Neural cell (in vitro differentiated cells): ENCODE data around the gene SYCP2.

ENCODE experiments used
- CTCF ChIP-seq: fragments of 450-650 bp; IDR thresholded peaks from 2 replicates; pipeline ENCODE4 v1.5.1; 2014; ENCODE audit warnings: antibody characterized with exemption, mild to moderate bottlenecking, moderate library complexity; ENCODE audit not compliant: poor library complexity, severe bottlenecking
- EP300 ChIP-seq: fragments of 450-650 bp; conservative IDR thresholded peaks from 2 replicates; pipeline ENCODE4 v1.6.1; 2014; ENCODE audit warnings: antibody characterized with exemption, mild to moderate bottlenecking, moderate library complexity; ENCODE audit not compliant: poor library complexity, severe bottlenecking
- EZH2 ChIP-seq: fragments of 200-600, 300-800 bp; shearing (Covaris generic), sonication (generic); IDR thresholded peaks from 2 replicates; pipeline ENCODE4 v1.6.1; 2014; ENCODE audit warnings: antibody characterized with exemption, low read length, borderline replicate concordance, mild to moderate bottlenecking; ENCODE audit not compliant: insufficient read depth, poor library complexity, severe bottlenecking
- MXI1 ChIP-seq: fragments of 450-650 bp; conservative IDR thresholded peaks from 2 replicates; pipeline ENCODE4 v1.6.1; 2014; ENCODE audit warnings: antibody characterized with exemption, mild to moderate bottlenecking; ENCODE audit not compliant: poor library complexity, severe bottlenecking
- POLR2AphosphoS5 ChIP-seq: IDR thresholded peaks from 2 replicates; pipeline ENCODE4 v1.6.1; 2012
- SMC3 ChIP-seq: fragments of 450-650 bp; conservative IDR thresholded peaks from 2 replicates; pipeline ENCODE4 v1.6.1; 2014; ENCODE audit warnings: antibody characterized with exemption, mild to moderate bottlenecking, moderate library complexity; ENCODE audit not compliant: poor library complexity
- TAF1 ChIP-seq: IDR thresholded peaks from 2 replicates; pipeline ENCODE4 v1.6.1; 2012; ENCODE audit warnings: low read depth

- TF ChIP-seq CTCF: no peak
- TF ChIP-seq EZH2: no peak
- TF ChIP-seq POLR2AphosphoS5: no peak
- TF ChIP-seq SMC3: no peak
- TF ChIP-seq MXI1: no peak
- TF ChIP-seq EP300: no peak
- no peak for TF ChIP-seq TAF1
Observed at GRCh38 chr20:59944726-59945125, 11.3 kb upstream of the SYCP2 start.
